K562 (cell line): Measurements from ENCODE around the gene ATCAY. TPM values are rescaled to one million over a fixed set of nuclear protein-coding genes. Genes with fewer than 3 reads are reported as not detected.

Experiments used
- ATAC-seq: fragments of 200-7000 bp; cut with Tn5 transposase; 3 replicates; pipeline ENCODE4 v1.9.1; 2020; ENCODE audit warnings: moderate library complexity
- BruUV-seq: library from RNA; stranded (reverse); fragments of 400-500 nt; replicated peaks from 2 replicates; lab custom pipeline; 2021; lab: Mats Ljungman, UMichigan
- CTCF ChIA-PET: fragments of 300-600 bp; formaldehyde crosslinking; extraction: SDS; loops from one replicate; lab custom pipeline; 2021; ENCODE audit warnings: low intra/inter-chr PET ratio; lab: Yijun Ruan, JAX
- POLR2A ChIA-PET: fragments of 300-600, 350-650 bp; sonication (Branson Sonifier 250); formaldehyde crosslinking; extraction: SDS; loops from one replicate; lab custom pipeline; 2021; ENCODE audit warnings: antibody characterized with exemption, inconsistent platforms; lab: Yijun Ruan, JAX
- DNase-seq, 4 experiments: peaks; one replicate each; pipeline versions ENCODE4 v3.0.0 to v3.0.0-alpha.2; 2011 to 2018; ENCODE audit warnings: low spot score in 3 of 4, mixed read lengths in 3 of 4; ENCODE audit errors: extremely low read depth in 1 of 4
- FAIRE-seq: peaks from 2 replicates; lab custom pipeline; 2011; peaks lifted over from hg19 to GRCh38; lab: Jason Lieb, UNC
- H2AFZ ChIP-seq: 2 replicates; pipeline ENCODE4 v1.6.0; 2011; ENCODE audit warnings: low read depth, low read length, control low read depth, inconsistent platforms
- H3K27ac ChIP-seq: fragments of 200-600 bp; 3 replicates; pipeline ENCODE4 v1.8.0; 2011; ENCODE audit warnings: low read depth, mild to moderate bottlenecking, control low read depth, inconsistent platforms, low read length, moderate library complexity, mixed read lengths; ENCODE audit errors: extremely low read depth
- H3K27me3 ChIP-seq, 2 experiments: fragments of 300-600 bp in 1 of 2; 2 replicates in 1 of 2; 3 replicates in 1 of 2; pipeline versions ENCODE4 v1.6.0 to v1.8.0; 2011; ENCODE audit warnings: inconsistent platforms in 2 of 2, low read length in 2 of 2, mild to moderate bottlenecking in 1 of 2, mixed read lengths in 1 of 2, moderate library complexity in 1 of 2; ENCODE audit not compliant: control insufficient read depth in 2 of 2, insufficient read depth in 2 of 2
- H3K36me3 ChIP-seq: fragments of 300-600 bp; 3 replicates; pipeline ENCODE4 v1.8.0; 2011; ENCODE audit warnings: mild to moderate bottlenecking, low read length, inconsistent platforms; ENCODE audit not compliant: control insufficient read depth, insufficient read depth
- H3K4me1 ChIP-seq, 2 experiments: fragments of 200-600 bp in 1 of 2; replicated peaks in 1 of 2; 2 replicates in 1 of 2; 3 replicates in 1 of 2; pipeline versions ENCODE4 v1.5.1 to v1.8.0; 2011; ENCODE audit warnings: inconsistent platforms in 2 of 2, low read length in 2 of 2, mild to moderate bottlenecking in 1 of 2, mixed read lengths in 1 of 2, moderate library complexity in 1 of 2; ENCODE audit not compliant: control insufficient read depth in 2 of 2, insufficient read depth in 2 of 2
- H3K4me2 ChIP-seq: 2 replicates; pipeline ENCODE4 v1.6.1; 2011; ENCODE audit warnings: low read length, control low read depth, inconsistent platforms, mixed read lengths; ENCODE audit not compliant: insufficient read depth
- H3K4me3 ChIP-seq: fragments of 200-600 bp; sonication (generic), shearing (Covaris generic); 2 replicates; pipeline ENCODE4 v1.5.1; 2016; ENCODE audit warnings: control low read depth, inconsistent platforms
- H3K79me2 ChIP-seq: fragments of 200-600 bp; 3 replicates; pipeline ENCODE4 v1.8.0; 2011; ENCODE audit warnings: low read length, inconsistent platforms; ENCODE audit not compliant: control insufficient read depth, insufficient read depth
- H3K9ac ChIP-seq, 2 experiments: 2 replicates each; pipeline versions ENCODE4 v1.6.0 to v1.6.1; 2011; ENCODE audit warnings: low read depth in 2 of 2, low read length in 2 of 2, control low read depth in 1 of 2, inconsistent platforms in 1 of 2, mild to moderate bottlenecking in 1 of 2, mixed read lengths in 1 of 2; ENCODE audit not compliant: insufficient read depth in 1 of 2
- H3K9me1 ChIP-seq: one replicate; pipeline ENCODE4 v1.6.0; 2011; ENCODE audit warnings: inconsistent platforms, mild to moderate bottlenecking, low read length, moderate library complexity; ENCODE audit not compliant: control insufficient read depth, insufficient read depth
- H3K9me3 ChIP-seq: replicated peaks from 2 replicates; pipeline ENCODE4 v1.5.1; 2011; ENCODE audit warnings: low read depth, low read length, inconsistent platforms; ENCODE audit not compliant: control insufficient read depth, insufficient read depth
- H4K20me1 ChIP-seq: replicated peaks from 2 replicates; pipeline ENCODE4 v1.6.1; 2011; ENCODE audit warnings: low read length, inconsistent platforms, mixed read lengths; ENCODE audit not compliant: control insufficient read depth, insufficient read depth
- ARID4B ChIP-seq: sonication (generic); formaldehyde crosslinking; IDR thresholded peaks from 2 replicates; pipeline ENCODE4 v1.8.0; 2022; ENCODE audit warnings: mild to moderate bottlenecking, missing genetic modification reagents
- CEBPG ChIP-seq, 3 experiments: fragments of 200-800 bp in 1 of 3; sonication (Bioruptor generic) in 1 of 3; sonication (generic) in 1 of 3; formaldehyde crosslinking in 1 of 3; IDR thresholded peaks in 2 of 3; conservative IDR thresholded peaks in 1 of 3; 2 replicates each; pipeline versions ENCODE4 v1.6.1 to v1.8.0; 2016 to 2022; ENCODE audit warnings: missing compliant biosample characterization in 2 of 3, missing genetic modification characterization in 2 of 3, mild to moderate bottlenecking in 1 of 3, missing genetic modification reagents in 1 of 3
- CHD1 ChIP-seq: fragments of 200-600 bp; sonication (generic); IDR thresholded peaks from one replicate; pipeline ENCODE4 v1.6.1; 2012; ENCODE audit warnings: mild to moderate bottlenecking, moderate library complexity, low read length, inconsistent platforms
- EGR1 ChIP-seq: fragments of 450-650 bp; conservative IDR thresholded peaks from 2 replicates; pipeline ENCODE4 v1.6.1; 2017; ENCODE audit warnings: mild to moderate bottlenecking
- FOXJ3 ChIP-seq: sonication (generic); formaldehyde crosslinking; IDR thresholded peaks from 2 replicates; pipeline ENCODE4 v1.4.0; 2020; ENCODE audit warnings: mild to moderate bottlenecking, missing genetic modification reagents
- GTF2E2 ChIP-seq: fragments of 200-800 bp; sonication (Bioruptor generic); IDR thresholded peaks from 2 replicates; pipeline ENCODE4 v1.6.1; 2016; ENCODE audit warnings: missing genetic modification characterization, missing compliant biosample characterization
- HDAC2 ChIP-seq: fragments of 450-650 bp; IDR thresholded peaks from 2 replicates; pipeline ENCODE4 v1.6.1; 2016; ENCODE audit warnings: mild to moderate bottlenecking
- HDAC8 ChIP-seq: fragments of 450-650 bp; IDR thresholded peaks from 2 replicates; pipeline ENCODE4 v1.6.1; 2016; ENCODE audit warnings: mild to moderate bottlenecking, missing genetic modification characterization, moderate library complexity, missing compliant biosample characterization
- MCM5 ChIP-seq: fragments of 450-650 bp; IDR thresholded peaks from 2 replicates; pipeline ENCODE4 v1.6.1; 2016; ENCODE audit warnings: low read depth
- MLLT1 ChIP-seq, 2 experiments: fragments of 450-650 bp; IDR thresholded peaks; 2 replicates each; pipeline ENCODE4 v1.6.1; 2016
- RBM15 ChIP-seq: fragments of 200-400 bp; formaldehyde crosslinking; IDR thresholded peaks from 2 replicates; pipeline ENCODE4 v1.6.1; 2018; ENCODE audit warnings: mild to moderate bottlenecking, low read length, moderate library complexity; ENCODE audit not compliant: insufficient read depth
- SIN3A ChIP-seq, 2 experiments: fragments of 150-350 bp in 1 of 2; IDR thresholded peaks; 2 replicates each; pipeline ENCODE4 v1.6.1; 2011 to 2016; ENCODE audit warnings: borderline replicate concordance in 2 of 2, low read depth in 2 of 2, low read length in 2 of 2, mild to moderate bottlenecking in 2 of 2, moderate library complexity in 2 of 2; ENCODE audit not compliant: control insufficient read depth in 1 of 2
- ZNF408 ChIP-seq: fragments of 250-450 bp; sonication (Bioruptor Pico); IDR thresholded peaks from 2 replicates; pipeline ENCODE4 v1.4.0; 2020; ENCODE audit warnings: low read depth, mild to moderate bottlenecking, moderate library complexity
- WGBS: fragments of 100-300 bp; shearing (Covaris generic); methylation state at CpG from one replicate; pipeline ENCODE4 v1.1.6; 2016; ENCODE audit warnings: low coverage, mixed read lengths; ENCODE audit not compliant: insufficient coverage; ENCODE audit errors: missing lambda C conversion rate; 5-methylcytosine and 5-hydroxymethylcytosine counted together
- in situ Hi-C: fragments of 300-500 bp; cut with MboI; formaldehyde crosslinking; loops from 4 replicates; pipeline ENCODE4 v1.15.0; 2018; ENCODE audit warnings: inconsistent platforms, mixed read lengths
- intact Hi-C: fragments of 100-400 bp; cut with micrococcal nuclease; formaldehyde crosslinking; loops from 2 replicates; pipeline ENCODE4 v1.14.2; 2022
- polyA plus RNA-seq, 8 experiments: library from polyadenylated mRNA; depleted of rRNA in 4 of 8; stranded (reverse) in 5 of 8; unstranded in 3 of 8; fragments of >200 nt; fragmentation: Nextera tagmentation in 2 of 8; fragmentation: Illumina TruSeq in 1 of 8; extraction: Ambion mirVana in 2 of 8; extraction: Trizol in 1 of 8; gene quantifications; 2 replicates each; pipeline versions ENCODE4 v1.2.1 to v1.2.3, GENCODE V29; 2011 to 2014; ENCODE audit warnings: inconsistent platforms in 1 of 8, missing spikeins in 1 of 8
- total RNA-seq, 7 experiments: library from RNA; depleted of rRNA in 6 of 7; stranded (reverse); fragments of >200 nt in 6 of 7; fragmentation: Illumina TruSeq in 2 of 7; extraction: Trizol in 2 of 7; gene quantifications; 2 replicates each; pipeline versions ENCODE4 v1.2.1 to v1.2.3, GENCODE V29; 2011 to 2021; ENCODE audit warnings: low replicate concordance in 1 of 7

Gene ATCAY
- total and polyA plus RNA-seq, 9 of the 15 experiments (the other 6 are each of a cell fraction or from before 2014, with no cell fraction given) = not detected

- in situ Hi-C loops (no loop called here), intact Hi-C loops (loop anchor here (2.0 kb wide), 1 partner anchor 36 kb away; the partner anchor contains the start of gene PIAS4)
- ATAC-seq (no peak), DNase-seq (no peak), FAIRE-seq (no peak)
- Histone ChIP-seq H3K9ac (peak overlapping the region; percentile 79 to 95), H3K36me3 (peaks cover 44% of the 10 kb centered on the region; the same call in 2 of the 3 replicates), H3K4me2 (peak overlapping the region; percentile 83), H4K20me1 (peaks cover 8% of the 10 kb centered on the region), H3K27me3 (no peaks in the 10 kb centered on the region), H3K9me1 (no peaks in the 10 kb centered on the region), H3K9me3 (no peaks in the 10 kb centered on the region), H3K4me3 (peak overlapping the region; percentile 94), H3K27ac (peak overlapping the region; percentile 76), H3K79me2 (peaks cover 37% of the 10 kb centered on the region), H3K4me1 (peaks cover 15 to 30% of the 10 kb centered on the region in 2 experiments), H2AFZ (peak overlapping the region; percentile 69; the same call in 1 of the 2 replicates)
- WGBS = 2% methylated on average over 19 of the region's 22 CpGs
- no TSS peak for BruUV-seq
- POLR2A ChIA-PET = interaction anchor here (1.0 to 7.2 kb wide), 5 partner anchors 8 to 20 kb away, joined by 4 to 215 read pairs (median 9); partner anchors contain the start of gene EEF2
- CTCF ChIA-PET = interaction anchor here (1.3 to 1.4 kb wide), 2 partner anchors 14 to 118 kb away, joined by 3 read pairs; no protein-coding TSS in a partner anchor
- TF ChIP-seq FOXJ3 (CRISPR knock-in tag) = no peak
- TF ChIP-seq GTF2E2 (tag) = peak; percentile 21; the same call in 1 of the 2 replicates
- no peak for TF ChIP-seq ZNF408 (CRISPR knock-in tag)
- no peak for TF ChIP-seq MCM5
- no peak for TF ChIP-seq HDAC2
- TF ChIP-seq CEBPG (CRISPR knock-in tag; IDR thresholded peaks at IDR 0.05) = 0 out of 2 replicates have a peak, but pooled peaks have one; percentile 43
- TF ChIP-seq CEBPG (tag; conservative IDR thresholded peaks at IDR 0.05 in 1 of 2, IDR thresholded peaks at IDR 0.05 in 1 of 2) = no peak
- peak; percentile 27 for TF ChIP-seq CHD1
- TF ChIP-seq RBM15 = no peak
- TF ChIP-seq HDAC8 (tag) = no peak
- peak in 1 of 2 experiments; percentile 38; a peak in 1 of 4 replicates for TF ChIP-seq SIN3A (IDR thresholded peaks at IDR 0.05; ENCODE audit: borderline replicate concordance in 2 of 2, control insufficient read depth in 1 of 2, low read depth in 2 of 2, low read length in 2 of 2)
- TF ChIP-seq EGR1 = 0 out of 2 replicates have a peak, but pooled peaks have one; percentile 15
- 0 out of 2 replicates have a peak, but pooled peaks have one; percentile 51 for TF ChIP-seq ARID4B (CRISPR knock-in tag)
- TF ChIP-seq MLLT1 (IDR thresholded peaks at IDR 0.05) = 0 out of 4 replicates have a peak, but pooled peaks have one; percentile 14 to 24
These were observed 89.9 kb downstream of the ATCAY start for GRCh38 chr19:3970313-3970807.
